Activated CD4-positive, alpha-beta T cell treated with anti-CD3 and anti-CD28 coated beads, Interleukin-2, amount 50 U/mL, for 48 hours (primary cell): ENCODE measurements around the gene DUSP18.
"Not testable (repeated sequence)": the region's sequence is repeated elsewhere in the genome, so short reads cannot be mapped to it uniquely, and the experiment has no call there.

Source experiments
- DNase-seq, 2 experiments: peaks; one replicate each; pipeline ENCODE4 v3.0.0-alpha.2; 2020

DUSP18 gene

GRCh38 chr22:30676565-30676964 is 8.9 kb upstream of the DUSP18 start:
- not testable (repeated sequence) for DNase-seq

GRCh38 chr22:30675436-30675835 is 7.8 kb upstream of the DUSP18 start:
- no peak for DNase-seq

- DNase-seq = no peak
Observed at GRCh38 chr22:30674482-30674881, 6.8 kb upstream of the DUSP18 start.

- DNase-seq = no peak
Observed at GRCh38 chr22:30673136-30673535, 5.5 kb upstream of the DUSP18 start.

GRCh38 chr22:30671071-30671470 is 3.4 kb upstream of the DUSP18 start:
- DNase-seq = no peak

- no peak for DNase-seq
Observed at GRCh38 chr22:30668386-30668710, 673 bp upstream of the DUSP18 start.

GRCh38 chr22:30667107-30667493 is 575 bp downstream of the DUSP18 start:
- DNase-seq = no peak

GRCh38 chr22:30665786-30666185 is 1.9 kb downstream of the DUSP18 start:
- no peak for DNase-seq

- no peak for DNase-seq
Observed at GRCh38 chr22:30665266-30665665, 2.4 kb downstream of the DUSP18 start.

- no peak for DNase-seq
Observed at GRCh38 chr22:30664798-30665197, 2.9 kb downstream of the DUSP18 start.

GRCh38 chr22:30662040-30662439 is 5.6 kb downstream of the DUSP18 start:
- no peak for DNase-seq

- no peak for DNase-seq
Observed at GRCh38 chr22:30655532-30655931, 12.1 kb downstream of the DUSP18 start.

GRCh38 chr22:30654361-30654760 is 13.3 kb downstream of the DUSP18 start:
- DNase-seq = no peak

- DNase-seq = no peak
Observed at GRCh38 chr22:30652852-30653251, 14.8 kb downstream of the DUSP18 start.

GRCh38 chr22:30650508-30651116 is 17.1 kb downstream of the DUSP18 start:
- no peak for DNase-seq

- peak; percentile 89 to 93 for DNase-seq
Observed at GRCh38 chr22:30649430-30650007, 18.2 kb downstream of the DUSP18 start.

- DNase-seq = no peak
Observed at GRCh38 chr22:30648825-30649224, 18.9 kb downstream of the DUSP18 start.

- DNase-seq = no peak
Observed at GRCh38 chr22:30647536-30647935, 20.1 kb downstream of the DUSP18 start.

- no peak for DNase-seq
Observed at GRCh38 chr22:30646518-30647160, 21.0 kb downstream of the DUSP18 start.

GRCh38 chr22:30643055-30643875 is 24.4 kb downstream of the DUSP18 start:
- DNase-seq = no peak

- DNase-seq = no peak
Observed at GRCh38 chr22:30640839-30641430, 26.7 kb downstream of the DUSP18 start.

- DNase-seq = no peak
Observed at GRCh38 chr22:30640361-30640760, 27.3 kb downstream of the DUSP18 start.

- DNase-seq = no peak
Observed at GRCh38 chr22:30637701-30638114, 30.0 kb downstream of the DUSP18 start.
